Gastrocnemius medialis (tissue), 4 donors: ENCODE measurements around the gene GLT6D1. TPM values are rescaled to one million over a fixed set of nuclear protein-coding genes. Genes with fewer than 3 reads are reported as not detected.

Experiments used
- ATAC-seq, 2 donors: fragments of 150-250 bp; one replicate each; pipeline ENCODE4 v1.9.1; 2016
- DNase-seq, 2 donors: peaks; one replicate each; pipeline ENCODE4 v3.0.0-alpha.2; 2019
- H3K27ac ChIP-seq, 4 donors: fragments of 200-600 bp; sonication (generic); 1 replicate in 1 of 4; 2 replicates in 3 of 4; pipeline ENCODE4 v1.5.1; 2016 to 2018; ENCODE audit warnings: mild to moderate bottlenecking in 2 of 4, moderate library complexity in 1 of 4
- H3K27me3 ChIP-seq, 3 donors: fragments of 200-600 bp; sonication (generic) in 2 of 3; 1 replicate in 1 of 3; 2 replicates in 2 of 3; pipeline versions ENCODE4 v1.5.1 to v1.6.0; 2016 to 2019; ENCODE audit warnings: mild to moderate bottlenecking in 1 of 3, moderate library complexity in 1 of 3
- H3K36me3 ChIP-seq, 2 donors: fragments of 200-600 bp; sonication (generic) in 1 of 2; one replicate each; pipeline ENCODE4 v1.5.1; 2017 to 2018
- H3K4me1 ChIP-seq, 2 donors: fragments of 200-600 bp; sonication (generic) in 1 of 2; one replicate each; pipeline ENCODE4 v1.5.1; 2016 to 2017; ENCODE audit warnings: mild to moderate bottlenecking in 2 of 2
- H3K4me3 ChIP-seq, 4 donors: fragments of 200-600 bp; sonication (generic) in 3 of 4; 1 replicate in 1 of 4; 2 replicates in 3 of 4; pipeline ENCODE4 v1.5.1; 2016 to 2019; ENCODE audit warnings: mild to moderate bottlenecking in 2 of 4
- H3K9me3 ChIP-seq, 3 donors: fragments of 200-600 bp; sonication (generic) in 2 of 3; 1 replicate in 1 of 3; 2 replicates in 2 of 3; pipeline ENCODE4 v1.5.1; 2016 to 2019
- CTCF ChIP-seq, 5 experiments: fragments of 450-650 bp in 3 of 5; fragments of 200-600 bp in 2 of 5; sonication (generic) in 2 of 5; IDR thresholded peaks in 4 of 5; conservative IDR thresholded peaks in 1 of 5; 1 replicate in 4 of 5; 2 replicates in 1 of 5; pipeline ENCODE4 v1.5.1; 2016 to 2019; ENCODE audit warnings: antibody characterized with exemption in 5 of 5, mild to moderate bottlenecking in 3 of 5, moderate library complexity in 3 of 5
- POLR2A ChIP-seq, 2 donors: fragments of 450-650 bp; IDR thresholded peaks; one replicate each; pipeline ENCODE4 v1.6.1; 2017; ENCODE audit warnings: antibody characterized with exemption in 2 of 2, mild to moderate bottlenecking in 2 of 2, moderate library complexity in 2 of 2
- in situ Hi-C, 4 donors: fragments of 200-750 bp; cut with MboI; loops; one replicate each; pipeline versions ENCODE4 v1.15.0 to v1.8.0; 2017; ENCODE audit warnings: low sequenced_read_pairs in 4 of 4
- intact Hi-C: fragments of 100-400 bp; cut with DNase I; formaldehyde crosslinking; loops from one replicate; pipeline ENCODE4 v1.15.1; 2023; ENCODE audit warnings: low total_unique reads
- total RNA-seq, 4 donors: library from RNA; depleted of rRNA; stranded (reverse); fragments of >200 nt; gene quantifications; one replicate each; pipeline versions ENCODE4 v1.1.0 to v1.2.3, GENCODE V29; 2016

GLT6D1 gene
- total RNA-seq, 4 donors from 2014 or later = not detected

GRCh38 chr9:135575995-135576631 lies 63.2 kb downstream of the GLT6D1 start:
- Histone ChIP-seq H3K9me3 (no peaks in the 10 kb centered on the region), H3K27ac (no peak overlapping the region), H3K4me1 (no peaks in the 10 kb centered on the region), H3K36me3 (no peaks in the 10 kb centered on the region), H3K4me3 (no peak overlapping the region), H3K27me3 (peaks cover 6 to 15% (median 10%) of the 10 kb centered on the region in 3 donors)
- ATAC-seq (no peak), DNase-seq (no peak)
- no peak for TF ChIP-seq POLR2A (IDR thresholded peaks at IDR 0.05)
- no peak for TF ChIP-seq CTCF (IDR thresholded peaks at IDR 0.05 in 4 of 5, conservative IDR thresholded peaks at IDR 0.05 in 1 of 5)
- intact Hi-C loops (no loop called here), in situ Hi-C loops (no loop called here)

GRCh38 chr9:135574943-135575342 lies 64.4 kb downstream of the GLT6D1 start:
- in situ Hi-C loops = no loop called here
- ATAC-seq = no peak
- TF ChIP-seq CTCF (IDR thresholded peaks at IDR 0.05 in 4 of 5, conservative IDR thresholded peaks at IDR 0.05 in 1 of 5) = no peak
- TF ChIP-seq POLR2A (IDR thresholded peaks at IDR 0.05) = no peak

GRCh38 chr9:135574331-135574730 lies 65.0 kb downstream of the GLT6D1 start:
- H3K27me3 ChIP-seq = peaks cover 3 to 8% (median 3%) of the 10 kb centered on the region in 3 donors
- ATAC-seq (no peak), DNase-seq (no peak)
- H3K27ac ChIP-seq = no peak overlapping the region
- in situ Hi-C loops = no loop called here
- H3K36me3 ChIP-seq = no peaks in the 10 kb centered on the region
- H3K4me3 ChIP-seq = no peak overlapping the region
- H3K4me1 ChIP-seq = no peaks in the 10 kb centered on the region
- no peaks in the 10 kb centered on the region for H3K9me3 ChIP-seq
- TF ChIP-seq POLR2A (IDR thresholded peaks at IDR 0.05) = no peak
- no peak for TF ChIP-seq CTCF (IDR thresholded peaks at IDR 0.05 in 4 of 5, conservative IDR thresholded peaks at IDR 0.05 in 1 of 5)
- intact Hi-C loops = no loop called here

More at GRCh38 chr9:135574943-135575342, 64.4 kb downstream of the GLT6D1 start:
- Histone ChIP-seq H3K4me1 (no peaks in the 10 kb centered on the region), H3K27ac (no peak overlapping the region), H3K27me3 (peaks cover 3 to 13% (median 9%) of the 10 kb centered on the region in 3 donors), H3K9me3 (no peaks in the 10 kb centered on the region), H3K36me3 (no peaks in the 10 kb centered on the region), H3K4me3 (no peak overlapping the region)
- DNase-seq = no peak
- intact Hi-C loops = no loop called here

Other genes with a start within 250 kb of the GLT6D1 start
- gene PPP1R26, start 159.8 kb downstream of the GLT6D1 start, total RNA-seq = 1 to 10 TPM; 2.6 to 7.1 (median 5.1) TPM
- gene MRPS2, start 138.9 kb downstream of the GLT6D1 start, total RNA-seq = 100 to 1,000 TPM in 1 of 4 donors, 10 to 100 TPM in 3; 48.8 to 108 (median 69.5) TPM
- not detected for gene LCN1, start 118.1 kb downstream of the GLT6D1 start, total RNA-seq
- not detected for gene OBP2A, start 93.4 kb downstream of the GLT6D1 start, total RNA-seq
- not detected for gene PAEP, start 77.8 kb downstream of the GLT6D1 start, total RNA-seq
- not detected for gene LCN9, start 23.8 kb upstream of the GLT6D1 start, total RNA-seq
- gene SOHLH1, start 59.9 kb upstream of the GLT6D1 start, total RNA-seq = not detected
- gene KCNT1, start 62.6 kb upstream of the GLT6D1 start, total RNA-seq = 1 to 10 TPM; 2.3 to 8.7 (median 5.3) TPM